ENCODE measurements around the gene EDDM3A.

Gene EDDM3A

DNA sequence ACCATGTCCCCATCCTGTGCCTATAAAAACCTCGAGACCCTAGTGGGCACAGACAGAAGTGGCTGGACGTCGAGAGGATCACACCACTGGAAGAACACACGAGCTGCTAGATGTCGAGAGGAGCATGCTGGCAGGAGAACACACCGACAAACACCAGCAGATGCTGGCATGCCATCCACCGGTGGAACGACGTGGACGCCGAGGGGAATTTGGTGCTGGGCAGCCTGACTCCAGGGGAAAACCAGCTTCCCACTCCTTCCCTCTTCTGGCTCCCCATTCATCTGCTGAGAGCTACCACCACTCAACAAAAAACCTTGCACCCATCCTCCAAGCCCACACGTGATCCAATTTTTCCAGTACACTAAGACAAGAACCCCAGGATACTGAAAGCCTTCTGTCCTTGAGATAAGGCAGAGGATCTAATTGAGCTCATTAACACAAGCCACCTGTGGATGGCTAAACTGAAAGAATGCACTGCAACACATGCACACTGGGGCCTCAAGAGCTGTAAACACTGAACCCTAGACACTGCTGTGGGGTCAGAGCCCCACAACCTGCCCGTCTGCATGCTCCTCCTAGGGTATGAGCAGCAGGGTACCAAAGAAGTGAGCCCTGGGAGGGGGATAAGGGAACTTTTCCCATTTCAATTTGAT lies 44.9 kb downstream of the EDDM3A start:
- no peak for DNase-seq

DNA sequence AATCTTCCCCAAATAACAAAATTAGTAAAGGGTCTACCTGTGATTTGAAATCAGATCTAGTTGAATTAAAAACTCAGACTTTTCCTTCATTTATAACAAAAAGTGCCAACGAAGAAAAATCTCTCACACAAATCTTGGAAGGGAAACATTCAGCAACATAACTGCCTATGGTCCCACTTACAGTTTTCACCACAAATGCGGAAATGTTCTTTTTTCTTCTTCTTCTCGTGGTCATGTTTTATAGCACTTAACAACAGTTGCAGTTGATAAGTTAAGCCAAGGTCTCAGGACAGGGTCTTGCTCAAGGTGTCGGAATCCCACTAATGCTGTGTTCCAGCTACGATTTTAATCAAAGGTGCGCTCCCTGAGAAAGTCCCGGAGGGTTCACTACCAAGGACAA lies 45.5 kb downstream of the EDDM3A start:
- DNase-seq, result no peak

DNA sequence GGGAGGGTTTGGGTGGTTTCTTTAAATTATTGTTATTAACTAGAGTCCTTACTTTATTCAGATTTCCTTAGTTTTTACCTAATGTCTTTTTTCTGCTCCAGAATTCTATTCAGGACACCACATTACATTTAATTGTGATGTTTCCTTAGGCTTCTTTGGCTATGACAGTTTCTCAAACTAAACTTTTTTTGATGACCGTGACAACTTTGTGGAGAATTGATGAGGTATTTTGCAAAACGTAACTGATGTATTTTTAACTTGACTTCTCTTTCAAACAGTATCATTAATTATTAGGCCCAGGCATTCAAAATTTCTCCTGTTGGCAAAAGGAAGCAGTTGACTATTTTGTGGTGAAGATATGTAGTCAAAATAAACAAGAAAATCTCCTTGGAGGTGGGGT lies 45.9 kb downstream of the EDDM3A start:
- no peak for DNase-seq

DNA sequence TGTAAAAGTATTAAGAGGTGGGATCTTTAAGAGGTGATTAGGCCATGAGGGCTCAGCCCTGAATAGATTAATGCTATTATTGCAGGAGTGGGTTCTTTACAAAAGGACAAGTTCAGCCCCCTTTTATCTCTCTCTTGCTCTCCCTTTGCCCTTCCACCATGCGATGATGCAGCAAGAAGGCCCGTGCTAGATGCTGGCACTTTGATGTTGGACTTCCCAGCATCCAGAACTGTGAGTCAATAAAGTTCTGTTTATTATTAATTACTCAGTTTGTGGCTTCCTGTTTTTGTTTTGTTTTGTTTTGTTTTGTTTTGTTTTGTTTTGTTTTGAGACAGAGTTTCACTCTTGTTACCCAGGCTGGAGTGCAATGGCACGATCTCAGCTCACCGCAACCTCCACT lies 46.9 kb downstream of the EDDM3A start:
- DNase-seq, result no peak

DNA sequence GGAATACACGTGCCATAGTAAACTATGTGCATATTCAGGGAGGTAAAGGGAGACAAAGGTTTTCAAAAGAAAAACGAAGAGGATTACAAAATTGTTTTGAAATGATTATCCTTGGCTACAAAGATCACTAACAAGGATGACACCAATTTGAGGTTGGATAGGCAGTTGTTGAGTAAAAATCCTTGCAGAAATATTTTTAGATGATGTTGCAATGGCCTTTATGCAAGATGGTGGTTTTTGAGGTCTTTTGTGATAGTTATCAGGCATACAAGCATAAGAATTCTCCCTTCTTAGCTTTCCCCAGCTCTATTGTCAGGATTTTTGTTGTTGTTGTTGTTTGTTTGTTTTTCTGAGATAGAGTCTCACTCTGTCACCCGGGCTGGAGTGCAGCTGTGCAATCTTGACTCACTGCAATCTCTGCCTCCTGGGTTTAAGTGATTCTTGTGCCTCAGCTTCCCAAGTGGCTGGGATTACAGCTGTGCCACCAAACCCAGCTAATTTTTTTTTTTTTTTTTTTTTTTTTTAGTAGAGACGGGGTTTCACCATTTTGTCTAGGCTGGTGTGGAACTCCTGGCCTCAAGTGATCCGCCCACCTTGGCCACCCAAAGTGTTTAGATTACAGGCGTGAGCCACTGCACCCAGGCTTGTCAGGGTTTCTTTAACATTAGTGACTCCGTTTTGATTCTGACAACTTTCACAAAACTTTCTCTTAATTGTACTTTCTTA lies 49.1 kb downstream of the EDDM3A start:
- DNase-seq, result no peak

DNA sequence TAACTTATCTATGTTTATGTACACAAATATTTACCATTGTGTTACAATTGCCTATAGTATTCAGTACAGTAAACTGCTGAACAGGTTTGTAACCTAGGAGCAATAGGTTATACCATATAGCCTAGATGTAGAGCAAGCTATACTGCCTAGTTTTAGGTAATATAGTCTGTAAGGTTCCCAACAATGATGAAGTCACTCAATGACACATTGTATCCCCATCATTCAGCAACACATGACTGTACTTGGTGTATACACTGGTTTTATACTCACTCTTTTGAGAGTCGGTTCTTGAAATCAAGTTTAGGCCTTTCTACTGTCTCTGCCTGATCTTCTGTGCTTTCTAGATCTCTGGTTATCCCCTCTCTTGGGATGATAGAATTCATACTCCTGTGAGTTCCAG lies 51.5 kb downstream of the EDDM3A start:
- no peak for DNase-seq

Measured in CD4-positive, alpha-beta T cell treated with Interleukin-17A for 1 hour (primary cell).